Limb (tissue), 2 donors: ENCODE data around the gene DYDC2.

Source experiments
- DNase-seq, 2 donors: peaks; one replicate each; pipeline ENCODE4 v3.0.0-alpha.2; 2016; ENCODE audit errors: extremely low spot score in 2 of 2

The DYDC2 gene

GRCh38 chr10:80371467-80371866 is 14.9 kb downstream of the DYDC2 start:
- DNase-seq, result no peak

- no peak for DNase-seq
Observed at GRCh38 chr10:80372675-80373074, 16.1 kb downstream of the DYDC2 start.

- DNase-seq, result no peak
Observed at GRCh38 chr10:80373502-80373901, 16.9 kb downstream of the DYDC2 start.

- DNase-seq, result no peak
Observed at GRCh38 chr10:80379701-80380100, 23.1 kb downstream of the DYDC2 start.

- no peak for DNase-seq
Observed at GRCh38 chr10:80380185-80380584, 23.6 kb downstream of the DYDC2 start.

- DNase-seq, result peak in 1 of 2 donors; percentile 66
Observed at GRCh38 chr10:80382989-80383388, 26.4 kb downstream of the DYDC2 start.

- no peak for DNase-seq
Observed at GRCh38 chr10:80390740-80391139, 34.2 kb downstream of the DYDC2 start.

GRCh38 chr10:80392250-80392649 is 35.7 kb downstream of the DYDC2 start:
- no peak for DNase-seq

GRCh38 chr10:80394358-80394916 is 37.9 kb downstream of the DYDC2 start:
- no peak for DNase-seq

GRCh38 chr10:80397014-80397413 is 40.4 kb downstream of the DYDC2 start:
- no peak for DNase-seq

GRCh38 chr10:80400136-80400804 is 43.7 kb downstream of the DYDC2 start:
- DNase-seq, result no peak

- DNase-seq, result no peak
Observed at GRCh38 chr10:80405035-80405434, 48.5 kb downstream of the DYDC2 start.

- DNase-seq, result peak in 1 of 2 donors; percentile 36
Observed at GRCh38 chr10:80405626-80406025, 49.0 kb downstream of the DYDC2 start.

GRCh38 chr10:80406204-80406603 is 49.6 kb downstream of the DYDC2 start:
- DNase-seq, result no peak

GRCh38 chr10:80407812-80408241 is 51.2 kb downstream of the DYDC2 start:
- peak in 1 of 2 donors; percentile 43 for DNase-seq

- peak; percentile 74 to 92 for DNase-seq
Observed at GRCh38 chr10:80408242-80409101, 51.9 kb downstream of the DYDC2 start, which contains the start of gene PRXL2A. Gene PRXL2A (plus strand): TSS chr10:80408551. CDS start chr10:80420468, 11,917 bp downstream.

- no peak for DNase-seq
Observed at GRCh38 chr10:80409121-80409520, 52.5 kb downstream of the DYDC2 start.

GRCh38 chr10:80410122-80410521 is 53.5 kb downstream of the DYDC2 start:
- DNase-seq, result no peak

- no peak for DNase-seq
Observed at GRCh38 chr10:80410578-80411145, 54.1 kb downstream of the DYDC2 start.

- DNase-seq, result peak in 1 of 2 donors; percentile 35
Observed at GRCh38 chr10:80411267-80411668, 54.7 kb downstream of the DYDC2 start.

GRCh38 chr10:80411681-80412220 is 55.2 kb downstream of the DYDC2 start:
- no peak for DNase-seq

- DNase-seq, result no peak
Observed at GRCh38 chr10:80412486-80412885, 55.9 kb downstream of the DYDC2 start.
